NCI-H226 (cell line): Measurements from ENCODE around the gene OR6M1.

Experiments used
- DNase-seq: peaks from one replicate; pipeline ENCODE4 v3.0.0-alpha.2; 2015

Gene OR6M1

GRCh38 chr11:123773959-123774358 is 32.2 kb downstream of the OR6M1 start:
- DNase-seq: no peak

GRCh38 chr11:123773026-123773425 is 33.1 kb downstream of the OR6M1 start:
- no peak for DNase-seq

GRCh38 chr11:123771664-123772063 is 34.5 kb downstream of the OR6M1 start:
- DNase-seq: no peak

GRCh38 chr11:123770712-123771111 is 35.4 kb downstream of the OR6M1 start:
- DNase-seq: no peak

- DNase-seq: no peak
Measured at GRCh38 chr11:123765601-123766000, 40.5 kb downstream of the OR6M1 start.

GRCh38 chr11:123762422-123762821 is 43.7 kb downstream of the OR6M1 start:
- DNase-seq: no peak

- no peak for DNase-seq
Measured at GRCh38 chr11:123760894-123761293, 45.3 kb downstream of the OR6M1 start.

GRCh38 chr11:123757976-123758375 is 48.2 kb downstream of the OR6M1 start:
- no peak for DNase-seq

- DNase-seq: no peak
Measured at GRCh38 chr11:123755813-123756212, 50.3 kb downstream of the OR6M1 start.
